T-helper 2 cell treated with Interferon-gamma antibody and Interleukin-4, amounts not matched to agents 5 μg/mL and 100 μg/mL, for 36 hours (primary cell): Measurements from ENCODE around the gene CEACAM3.

ENCODE experiments used
- DNase-seq: peaks from one replicate; pipeline ENCODE4 v3.0.0; 2021; ENCODE audit warnings: low spot score
- H3K27ac Mint-ChIP-seq: one replicate; pipeline ENCODE4 v1.8.0; 2021; ENCODE audit warnings: mild to moderate bottlenecking, mixed read lengths
- H3K27me3 Mint-ChIP-seq: one replicate; pipeline ENCODE4 v1.8.0; 2021; ENCODE audit warnings: low read depth, mixed read lengths
- H3K36me3 Mint-ChIP-seq: one replicate; pipeline ENCODE4 v1.8.0; 2021; ENCODE audit warnings: low read depth, mixed read lengths
- H3K4me1 Mint-ChIP-seq: one replicate; pipeline ENCODE4 v1.8.0; 2021; ENCODE audit warnings: low read depth, mixed read lengths
- H3K4me3 Mint-ChIP-seq: one replicate; pipeline ENCODE4 v1.8.0; 2022; ENCODE audit warnings: mild to moderate bottlenecking, moderate library complexity, mixed read lengths
- H3K9me3 Mint-ChIP-seq: one replicate; pipeline ENCODE4 v1.8.0; 2021; ENCODE audit warnings: mixed read lengths

The CEACAM3 gene

DNA sequence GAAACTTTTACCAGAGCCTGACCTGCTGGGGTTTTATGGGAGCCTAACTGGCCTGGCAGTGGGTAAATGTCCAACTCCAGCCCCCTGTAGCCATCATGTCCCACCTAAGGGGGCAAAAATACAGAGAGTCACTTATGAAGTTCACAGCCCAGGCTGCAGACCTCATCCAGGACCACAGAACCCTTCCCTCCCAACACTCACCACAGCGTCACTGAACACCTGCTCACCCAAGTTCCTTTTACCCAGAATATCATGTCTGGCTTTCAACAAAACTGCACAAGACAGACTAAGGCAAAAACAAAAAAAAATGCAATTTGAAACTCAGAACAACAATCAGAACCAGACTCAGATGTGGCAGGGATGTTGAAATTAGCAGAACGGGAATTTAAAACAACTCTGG lies 6.4 kb downstream of the CEACAM3 start:
- no peak overlapping the region for H3K4me3 Mint-ChIP-seq
- H3K27me3 Mint-ChIP-seq: no peaks in the 10 kb centered on the region
- H3K4me1 Mint-ChIP-seq: peaks cover 7% of the 10 kb centered on the region
- H3K27ac Mint-ChIP-seq: no peak overlapping the region
- H3K36me3 Mint-ChIP-seq: no peaks in the 10 kb centered on the region
- H3K9me3 Mint-ChIP-seq: no peaks in the 10 kb centered on the region
- no peak for DNase-seq

DNA sequence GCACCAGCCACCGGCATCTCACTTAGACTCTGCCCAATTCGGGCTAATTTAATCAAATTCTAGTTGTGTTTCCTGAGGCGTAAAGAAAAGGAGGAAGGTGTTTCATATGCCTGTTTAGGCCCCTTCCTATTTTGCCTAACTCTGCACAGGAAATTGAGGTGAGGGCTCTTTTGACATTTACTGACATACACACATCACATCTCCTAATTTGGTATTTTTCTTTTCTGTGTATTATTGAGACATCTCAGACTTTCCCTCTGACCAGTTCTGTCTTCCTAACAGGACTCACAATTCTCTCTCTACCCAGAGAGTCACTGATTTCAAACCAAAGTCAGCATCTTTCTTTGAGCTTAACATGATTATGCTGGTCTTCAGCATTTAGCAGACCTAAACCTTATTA lies 7.9 kb downstream of the CEACAM3 start:
- Mint-ChIP-seq H3K36me3 (no peaks in the 10 kb centered on the region), H3K27me3 (no peaks in the 10 kb centered on the region), H3K27ac (no peak overlapping the region), H3K4me1 (peaks cover 7% of the 10 kb centered on the region), H3K9me3 (no peaks in the 10 kb centered on the region), H3K4me3 (no peak overlapping the region)
- DNase-seq: no peak

DNA sequence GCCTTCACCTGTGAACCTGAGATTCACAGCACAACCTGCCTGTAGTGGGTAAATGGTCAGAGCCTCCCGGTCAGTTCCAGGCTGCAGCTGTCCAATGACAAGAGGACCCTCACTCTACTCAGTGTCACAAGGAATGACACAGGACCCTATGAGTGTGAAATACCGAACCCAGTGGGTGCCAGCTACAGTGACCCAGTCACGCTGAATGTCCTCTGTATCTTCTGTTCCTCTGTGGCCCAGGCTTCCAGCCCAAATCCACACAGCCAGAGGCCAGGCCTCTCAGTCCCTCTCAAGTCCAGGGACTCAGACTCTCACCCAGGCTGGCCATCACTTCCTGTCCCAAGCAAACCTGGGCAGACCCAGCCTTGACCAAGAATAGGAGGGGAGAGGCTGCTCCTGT lies 10.8 kb downstream of the CEACAM3 start:
- H3K4me1 Mint-ChIP-seq: peaks cover 7% of the 10 kb centered on the region
- no peaks in the 10 kb centered on the region for H3K36me3 Mint-ChIP-seq
- no peak overlapping the region for H3K4me3 Mint-ChIP-seq
- no peaks in the 10 kb centered on the region for H3K9me3 Mint-ChIP-seq
- no peak for DNase-seq
- no peak overlapping the region for H3K27ac Mint-ChIP-seq
- H3K27me3 Mint-ChIP-seq: no peaks in the 10 kb centered on the region

DNA sequence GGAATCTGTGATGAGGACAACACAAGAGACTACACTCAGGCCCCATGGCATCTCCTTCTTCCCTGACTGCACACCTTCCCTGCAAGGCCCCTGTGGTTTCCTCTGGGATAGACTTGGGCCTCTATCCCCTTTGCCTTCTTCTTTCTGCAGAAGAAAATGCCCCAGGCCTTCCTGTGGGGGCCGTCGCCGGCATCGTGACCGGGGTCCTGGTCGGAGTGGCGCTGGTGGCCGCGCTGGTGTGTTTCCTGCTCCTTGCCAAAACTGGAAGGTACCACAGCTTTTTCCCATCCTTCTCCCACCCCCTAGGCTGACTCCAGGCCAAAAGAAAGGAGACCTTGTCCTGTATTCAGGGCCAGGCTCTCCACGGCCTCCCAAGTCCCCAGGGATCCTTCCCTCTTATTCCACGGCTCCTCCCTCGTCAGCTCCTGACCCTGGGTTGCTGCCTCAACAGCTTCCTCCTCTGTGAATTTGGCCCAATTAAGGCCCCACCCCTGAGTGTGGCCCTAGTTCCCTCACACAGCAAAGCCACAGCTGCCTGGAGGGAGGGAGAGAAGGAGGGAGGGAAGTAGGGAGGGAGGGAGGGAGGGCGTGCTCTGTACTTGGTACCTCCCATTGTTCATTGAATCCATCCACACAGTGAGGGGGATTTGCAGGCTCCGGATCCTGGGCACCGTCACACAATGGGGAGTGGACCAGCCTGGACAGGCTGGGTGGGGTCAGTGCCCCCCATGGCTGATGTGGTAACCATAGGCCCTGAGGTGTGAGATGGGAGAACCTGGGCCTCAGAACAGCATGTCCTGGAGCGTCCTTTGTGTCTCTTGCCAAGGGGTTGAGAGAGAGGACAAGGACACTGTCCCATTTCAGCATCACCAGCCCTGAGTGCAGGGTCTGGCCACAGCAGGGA lies 12.5 kb downstream of the CEACAM3 start:
- Mint-ChIP-seq H3K36me3 (no peaks in the 10 kb centered on the region), H3K4me1 (peaks cover 7% of the 10 kb centered on the region), H3K27ac (no peak overlapping the region), H3K27me3 (no peaks in the 10 kb centered on the region), H3K4me3 (no peak overlapping the region), H3K9me3 (no peaks in the 10 kb centered on the region)
- DNase-seq: no peak

DNA sequence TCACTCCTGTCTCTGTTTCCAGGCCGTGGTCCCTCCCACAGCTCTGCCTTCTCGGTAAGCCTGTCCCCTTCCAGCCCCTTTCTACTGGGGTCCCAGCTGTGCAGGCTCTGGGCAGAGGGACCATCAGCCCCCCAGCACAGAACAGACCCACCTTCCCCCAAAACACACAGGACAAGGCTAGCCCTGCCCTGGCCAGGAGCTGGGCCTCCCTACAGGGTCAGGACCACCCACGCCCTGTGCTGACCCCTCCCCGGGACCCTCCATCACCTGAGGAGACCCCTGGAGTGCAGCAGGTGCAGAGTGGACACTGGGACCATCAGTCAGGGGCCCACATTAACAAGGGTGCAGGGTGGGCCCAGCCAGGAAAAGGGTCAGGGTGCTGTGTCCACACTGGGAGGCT lies 13.9 kb downstream of the CEACAM3 start:
- H3K4me1 Mint-ChIP-seq: peaks cover 2% of the 10 kb centered on the region
- no peak overlapping the region for H3K27ac Mint-ChIP-seq
- no peak overlapping the region for H3K4me3 Mint-ChIP-seq
- H3K9me3 Mint-ChIP-seq: no peaks in the 10 kb centered on the region
- no peaks in the 10 kb centered on the region for H3K27me3 Mint-ChIP-seq
- H3K36me3 Mint-ChIP-seq: no peaks in the 10 kb centered on the region
- no peak for DNase-seq

DNA sequence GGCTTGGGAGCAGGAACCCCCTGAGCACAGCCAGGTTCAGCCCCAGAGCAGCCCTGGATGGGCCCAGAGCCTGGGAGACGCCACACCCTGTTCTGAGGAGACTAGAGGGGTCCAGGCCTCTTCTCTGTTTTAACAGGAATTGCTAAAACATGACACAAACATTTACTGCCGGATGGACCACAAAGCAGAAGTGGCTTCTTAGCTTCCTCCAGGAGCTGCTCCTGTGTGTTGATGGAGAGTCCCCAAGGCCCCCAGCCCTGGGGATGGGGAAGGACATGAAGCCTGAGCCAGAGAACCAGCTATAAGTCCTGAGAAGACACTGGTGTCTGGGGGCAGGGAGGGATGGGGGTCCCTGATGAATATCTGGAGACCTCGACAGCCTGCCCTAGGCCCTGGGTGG lies 14.6 kb downstream of the CEACAM3 start:
- no peaks in the 10 kb centered on the region for H3K36me3 Mint-ChIP-seq
- H3K4me3 Mint-ChIP-seq: no peak overlapping the region
- H3K27me3 Mint-ChIP-seq: no peaks in the 10 kb centered on the region
- H3K9me3 Mint-ChIP-seq: no peaks in the 10 kb centered on the region
- peaks cover 2% of the 10 kb centered on the region for H3K4me1 Mint-ChIP-seq
- H3K27ac Mint-ChIP-seq: no peak overlapping the region
- no peak for DNase-seq

DNA sequence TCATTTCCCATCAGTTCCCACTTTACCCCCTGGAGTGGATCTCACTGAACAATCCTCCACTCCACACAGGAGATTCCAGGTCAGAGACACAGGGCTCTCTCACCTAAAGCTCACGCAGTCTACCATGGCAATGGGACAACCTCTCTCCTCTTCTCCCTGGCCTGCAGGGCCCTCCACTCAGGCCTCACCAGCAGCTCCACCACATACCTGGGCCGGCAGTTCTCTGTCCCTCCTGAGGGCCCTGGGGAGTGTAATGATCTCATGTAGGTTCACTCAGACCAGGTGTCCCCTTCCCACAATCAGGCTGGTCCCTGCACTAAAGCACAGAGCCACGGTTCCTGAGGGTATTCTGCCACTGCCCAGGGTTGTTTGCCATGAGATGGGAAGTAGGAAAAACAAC lies 15.6 kb downstream of the CEACAM3 start:
- Mint-ChIP-seq H3K4me3 (no peak overlapping the region), H3K36me3 (no peaks in the 10 kb centered on the region), H3K9me3 (no peaks in the 10 kb centered on the region), H3K4me1 (peaks cover 2% of the 10 kb centered on the region), H3K27ac (no peak overlapping the region), H3K27me3 (no peaks in the 10 kb centered on the region)
- DNase-seq: no peak

DNA sequence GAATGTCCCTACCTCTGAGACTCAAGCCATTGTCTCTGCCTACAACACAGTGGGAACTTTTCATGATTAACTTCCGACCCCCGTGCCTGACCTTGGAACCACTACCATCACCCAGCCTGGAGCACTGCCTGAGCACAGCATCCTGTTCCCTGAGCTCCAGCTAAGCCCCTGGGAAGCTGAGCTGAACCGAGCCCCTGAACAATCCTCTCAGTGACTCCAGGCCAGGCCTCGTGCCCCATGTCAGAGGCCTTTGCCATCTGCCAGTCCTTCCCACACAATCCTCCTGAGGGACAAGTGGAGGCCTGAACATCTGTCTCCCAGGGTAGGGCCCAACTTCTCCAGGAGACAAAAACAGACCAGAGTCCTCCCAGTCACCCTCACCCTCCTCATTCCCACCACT lies 17.5 kb downstream of the CEACAM3 start:
- H3K27ac Mint-ChIP-seq: no peak overlapping the region
- H3K36me3 Mint-ChIP-seq: no peaks in the 10 kb centered on the region
- H3K4me3 Mint-ChIP-seq: no peak overlapping the region
- H3K4me1 Mint-ChIP-seq: peaks cover 2% of the 10 kb centered on the region
- no peaks in the 10 kb centered on the region for H3K9me3 Mint-ChIP-seq
- peaks cover 2% of the 10 kb centered on the region for H3K27me3 Mint-ChIP-seq
- DNase-seq: no peak

DNA sequence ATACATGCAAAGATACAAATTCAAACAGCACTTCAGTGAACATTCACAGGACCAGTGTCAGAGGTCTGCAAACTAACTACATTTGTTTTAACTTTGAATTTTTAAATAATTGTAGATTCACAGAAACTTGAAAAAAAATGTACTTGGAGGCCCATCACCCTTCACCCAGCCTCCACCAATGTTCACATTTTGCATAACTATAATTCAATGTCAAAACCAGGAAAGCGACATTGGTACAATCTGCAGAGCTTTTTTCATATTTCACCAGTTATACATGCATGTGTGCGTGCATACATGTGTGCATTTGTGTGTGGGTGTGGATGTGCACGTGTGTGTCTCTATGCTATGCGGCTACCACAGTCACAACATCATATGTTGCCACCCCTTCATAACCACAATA lies 18.9 kb downstream of the CEACAM3 start:
- no peak overlapping the region for H3K4me3 Mint-ChIP-seq
- peaks cover 2% of the 10 kb centered on the region for H3K27me3 Mint-ChIP-seq
- H3K36me3 Mint-ChIP-seq: no peaks in the 10 kb centered on the region
- H3K27ac Mint-ChIP-seq: no peak overlapping the region
- H3K4me1 Mint-ChIP-seq: peaks cover 2% of the 10 kb centered on the region
- no peak for DNase-seq
- no peaks in the 10 kb centered on the region for H3K9me3 Mint-ChIP-seq

DNA sequence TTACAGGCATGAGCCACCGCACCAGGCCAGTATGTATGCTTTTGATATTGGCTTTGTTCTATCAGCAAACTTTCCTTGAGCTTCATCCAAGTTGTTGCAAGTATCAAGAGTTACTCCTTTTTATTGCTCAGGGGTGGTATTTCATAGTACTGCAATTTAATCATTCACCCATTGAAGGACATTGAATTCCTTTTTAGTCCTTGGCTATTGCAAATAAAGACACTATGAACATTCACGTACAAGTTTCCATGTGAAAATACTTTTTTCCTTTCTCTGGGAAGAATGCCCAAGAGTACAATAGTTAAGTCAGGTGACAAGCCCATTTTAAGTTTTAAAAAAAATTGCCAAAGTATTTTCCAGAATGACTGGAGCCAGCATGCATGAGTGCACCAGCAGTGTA lies 20.4 kb downstream of the CEACAM3 start:
- Mint-ChIP-seq H3K27ac (no peak overlapping the region), H3K4me3 (no peak overlapping the region), H3K4me1 (peaks cover 2% of the 10 kb centered on the region), H3K27me3 (peaks cover 11% of the 10 kb centered on the region), H3K36me3 (no peaks in the 10 kb centered on the region), H3K9me3 (no peaks in the 10 kb centered on the region)
- DNase-seq: no peak

DNA sequence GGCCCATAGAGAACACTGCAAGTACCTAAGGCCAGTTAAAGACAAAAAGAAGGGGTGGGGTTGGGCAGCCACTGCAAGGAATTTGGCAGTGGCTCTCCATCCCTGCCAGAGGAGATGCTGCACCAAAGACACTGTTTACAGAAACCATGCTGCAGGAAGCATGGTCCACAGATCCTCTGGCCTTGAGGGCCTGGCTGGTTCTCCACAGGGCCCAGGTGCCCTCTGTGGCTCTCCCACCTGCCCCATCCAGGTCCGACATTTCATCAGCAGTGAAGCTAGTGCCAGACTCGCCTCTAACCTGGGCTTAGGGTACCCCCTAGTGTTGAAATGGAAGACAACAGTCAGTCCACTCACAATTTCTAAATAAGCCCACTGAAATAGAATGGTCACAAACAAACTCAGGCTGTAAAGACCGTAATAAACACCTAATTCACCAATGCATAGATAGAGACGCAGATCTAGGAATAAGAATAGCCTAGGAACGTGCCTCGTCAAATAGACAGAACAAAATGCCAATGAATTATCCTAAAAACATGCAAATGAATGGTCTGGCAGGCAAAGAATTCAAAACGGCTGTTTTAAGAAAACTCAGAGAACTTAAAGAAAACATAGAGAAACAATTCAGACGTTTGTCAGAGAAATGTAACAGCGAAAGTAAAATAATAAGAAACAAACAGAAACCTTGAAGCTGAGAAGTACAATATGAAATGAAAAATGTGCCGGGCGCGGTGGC lies 24.8 kb downstream of the CEACAM3 start:
- H3K27ac Mint-ChIP-seq: no peak overlapping the region
- H3K9me3 Mint-ChIP-seq: no peaks in the 10 kb centered on the region
- H3K4me3 Mint-ChIP-seq: no peak overlapping the region
- H3K4me1 Mint-ChIP-seq: no peaks in the 10 kb centered on the region
- H3K27me3 Mint-ChIP-seq: peaks cover 18% of the 10 kb centered on the region
- H3K36me3 Mint-ChIP-seq: no peaks in the 10 kb centered on the region
- peak; percentile 25 for DNase-seq

DNA sequence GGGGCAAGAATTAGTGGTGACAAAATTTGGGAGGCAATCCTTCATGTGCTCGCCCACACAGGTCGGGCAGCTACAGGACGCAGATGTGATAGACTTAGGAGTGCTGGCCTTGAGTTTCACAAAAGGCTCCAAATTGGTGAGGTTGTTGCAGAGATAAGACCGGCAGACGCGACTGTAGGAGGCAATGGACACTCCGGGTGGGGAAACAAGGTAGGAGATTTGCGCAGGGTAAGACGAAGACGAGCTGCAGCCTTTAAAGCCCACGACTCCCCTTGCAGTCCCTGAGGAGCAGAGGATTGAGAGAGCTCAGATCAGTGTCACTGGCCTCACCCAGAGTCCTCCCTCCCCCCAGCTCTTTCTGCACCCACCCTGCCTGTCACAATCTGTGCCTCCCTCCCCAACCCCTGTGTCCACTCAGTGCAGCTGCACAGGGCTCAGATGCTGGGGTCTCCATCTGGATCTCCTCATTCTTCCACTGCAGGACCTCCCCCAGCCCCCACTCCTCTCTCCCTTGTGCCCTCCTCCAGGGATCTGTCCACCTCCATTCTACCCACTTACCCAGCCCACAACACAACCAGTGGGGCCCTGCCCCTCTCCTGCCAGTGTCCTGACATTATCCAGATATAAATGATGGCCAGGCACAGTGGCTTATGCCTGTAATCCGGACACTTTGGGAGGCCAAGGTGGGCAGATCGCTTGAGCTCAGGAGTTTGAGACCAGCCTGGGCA lies 41.8 kb downstream of the CEACAM3 start:
- Mint-ChIP-seq H3K36me3 (no peaks in the 10 kb centered on the region), H3K27ac (no peak overlapping the region), H3K9me3 (no peaks in the 10 kb centered on the region), H3K27me3 (peaks cover 28% of the 10 kb centered on the region), H3K4me3 (no peak overlapping the region), H3K4me1 (no peaks in the 10 kb centered on the region)
- DNase-seq: no peak

DNA sequence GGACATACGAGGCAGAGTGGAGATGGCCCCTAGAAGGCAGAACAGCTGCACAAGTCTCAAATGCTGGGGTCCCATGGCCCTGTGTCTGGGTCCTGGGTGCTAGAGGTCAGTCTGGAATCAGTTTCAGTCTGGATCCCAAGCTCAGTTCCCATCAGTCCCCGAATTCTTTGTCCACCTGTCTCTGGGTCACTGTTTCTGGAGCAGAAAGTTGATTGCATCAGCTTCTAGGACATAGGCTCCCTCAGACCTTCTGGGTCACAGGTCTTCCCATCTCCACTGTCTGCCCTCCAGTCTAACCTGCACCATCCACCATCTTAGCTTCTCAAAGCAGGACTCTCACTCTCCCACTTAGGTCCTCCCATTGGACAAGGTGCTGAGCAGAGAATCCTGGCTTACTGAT lies 42.8 kb downstream of the CEACAM3 start:
- Mint-ChIP-seq H3K9me3 (no peaks in the 10 kb centered on the region), H3K4me1 (no peaks in the 10 kb centered on the region), H3K4me3 (no peak overlapping the region), H3K36me3 (no peaks in the 10 kb centered on the region), H3K27ac (no peak overlapping the region), H3K27me3 (peaks cover 29% of the 10 kb centered on the region)
- DNase-seq: no peak

DNA sequence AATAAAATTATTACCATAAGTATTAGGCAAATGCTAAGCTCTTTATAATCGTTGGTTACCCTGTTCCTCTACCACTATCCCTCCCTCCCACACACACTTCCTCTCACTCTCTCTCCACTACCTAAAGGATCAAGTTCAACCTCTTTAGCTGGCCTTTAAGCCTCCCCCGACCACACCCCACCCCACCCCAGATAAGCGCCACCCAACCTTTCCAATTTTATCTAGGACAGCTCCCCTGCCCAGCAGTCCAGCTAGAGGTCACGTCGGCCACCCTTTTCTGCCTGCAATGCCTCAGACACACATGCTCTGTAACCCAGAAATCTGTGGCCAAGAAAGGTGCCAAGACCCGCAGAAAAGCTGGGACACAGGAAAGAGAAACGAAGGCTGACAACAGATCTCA lies 47.0 kb downstream of the CEACAM3 start:
- no peak overlapping the region for H3K27ac Mint-ChIP-seq
- no peaks in the 10 kb centered on the region for H3K9me3 Mint-ChIP-seq
- no peak overlapping the region for H3K4me3 Mint-ChIP-seq
- H3K27me3 Mint-ChIP-seq: peaks cover 9% of the 10 kb centered on the region
- no peaks in the 10 kb centered on the region for H3K36me3 Mint-ChIP-seq
- no peak for DNase-seq
- H3K4me1 Mint-ChIP-seq: no peaks in the 10 kb centered on the region
